GM20431 (cell line): ENCODE results near the gene METRN.

Source experiments
- in situ Hi-C: fragments of 300-500 bp; cut with MseI, MboI; formaldehyde crosslinking; loops from one replicate; pipeline ENCODE4 v1.15.0; 2020; ENCODE audit warnings: low sequenced_read_pairs; ENCODE audit not compliant: unreplicated experiment

The METRN gene

DNA sequence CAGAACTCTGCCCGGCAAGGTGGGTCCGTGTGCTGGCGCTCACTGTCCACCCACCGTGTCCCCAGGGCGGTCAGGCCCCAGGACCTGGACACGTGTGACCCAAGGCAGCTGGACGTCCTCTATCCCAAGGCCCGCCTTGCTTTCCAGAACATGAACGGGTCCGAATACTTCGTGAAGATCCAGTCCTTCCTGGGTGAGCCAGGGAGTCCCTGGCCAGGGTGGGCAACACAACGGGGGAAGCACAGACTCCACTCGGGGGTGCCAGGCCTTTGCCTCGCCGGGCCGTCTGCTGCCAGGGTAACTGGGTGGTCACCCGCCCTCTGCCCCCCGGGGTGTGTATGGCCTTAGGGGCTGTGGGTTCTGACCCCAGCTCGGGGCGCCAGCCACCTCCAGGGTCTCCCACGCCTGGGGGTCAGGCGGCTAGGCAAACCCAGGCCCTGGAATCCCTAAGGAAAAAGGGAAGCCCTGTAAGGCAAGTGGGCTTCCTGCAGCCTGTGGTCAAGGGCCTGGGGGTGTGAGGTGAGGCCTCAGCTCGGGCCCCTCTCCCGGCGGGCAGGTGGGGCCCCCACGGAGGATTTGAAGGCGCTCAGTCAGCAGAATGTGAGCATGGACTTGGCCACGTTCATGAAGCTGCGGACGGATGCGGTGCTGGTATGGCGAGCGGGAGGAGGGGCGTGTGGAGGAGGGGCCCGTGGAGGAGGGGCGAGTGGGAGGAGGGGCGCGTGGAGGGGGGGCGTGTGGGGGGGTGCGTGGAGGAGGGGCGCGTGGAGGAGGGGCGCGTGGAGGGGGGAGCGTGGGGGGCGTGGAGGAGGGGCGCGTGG, 52.1 kb downstream of the METRN start:
- in situ Hi-C loops = no loop called here

DNA sequence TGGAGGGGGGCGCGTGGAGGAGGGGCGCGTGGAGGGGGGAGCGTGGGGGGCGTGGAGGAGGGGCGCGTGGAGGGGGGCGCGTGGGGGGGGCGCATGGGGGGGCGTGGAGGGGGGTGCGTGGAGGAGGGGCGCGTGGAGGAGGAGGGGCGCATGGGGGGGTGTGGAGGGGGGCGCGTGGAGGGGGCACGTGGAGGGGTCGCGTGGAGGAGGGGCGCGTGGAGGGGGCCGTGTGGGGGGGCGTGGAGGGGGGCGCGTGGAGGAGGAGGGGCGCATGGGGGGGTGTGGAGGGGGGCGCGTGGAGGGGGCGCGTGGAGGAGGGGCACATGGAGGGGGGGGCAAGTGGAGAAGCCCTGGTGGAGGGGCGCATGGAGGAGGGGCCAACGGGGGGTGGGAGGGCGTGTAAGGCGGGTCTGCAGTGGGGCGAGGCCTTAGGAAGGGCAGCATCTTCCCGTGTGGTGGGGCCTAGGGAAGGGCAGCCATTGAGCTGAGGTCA, 52.9 kb downstream of the METRN start:
- in situ Hi-C loops = no loop called here

GRCh38 chr16:768428-768827, 53.5 kb downstream of the METRN start:
- in situ Hi-C loops = no loop called here
